Spleen (tissue), 11 donors: ENCODE results near the gene PEA15. TPM values are rescaled to one million over a fixed set of nuclear protein-coding genes. Genes with fewer than 3 reads are reported as not detected.

Experiments used
- DNase-seq: peaks from one replicate; pipeline ENCODE4 v3.0.0-alpha.2; 2020
- H3K27ac ChIP-seq, 8 donors: fragments of 200-600 bp; sonication (generic) in 7 of 8; 1 replicate in 4 of 8; 2 replicates in 4 of 8; pipeline versions ENCODE4 v1.5.0 to v1.8.0; 2016 to 2021; ENCODE audit warnings: inconsistent platforms in 4 of 8, mild to moderate bottlenecking in 4 of 8, moderate library complexity in 1 of 8
- H3K27me3 ChIP-seq, 7 donors: fragments of 200-600 bp; sonication (generic) in 6 of 7; replicated peaks in 1 of 7; 1 replicate in 4 of 7; 2 replicates in 3 of 7; pipeline versions ENCODE4 v1.5.0 to v1.8.0; 2016 to 2021; ENCODE audit warnings: inconsistent platforms in 3 of 7, mild to moderate bottlenecking in 1 of 7
- H3K36me3 ChIP-seq, 6 donors: fragments of 200-600 bp; sonication (generic) in 5 of 6; 1 replicate in 4 of 6; 2 replicates in 2 of 6; pipeline versions ENCODE4 v1.5.0 to v1.8.0; 2016 to 2021; ENCODE audit warnings: inconsistent platforms in 2 of 6
- H3K4me1 ChIP-seq, 6 donors: fragments of 200-600 bp; sonication (generic) in 5 of 6; 1 replicate in 3 of 6; 2 replicates in 3 of 6; pipeline versions ENCODE4 v1.5.0 to v1.8.0; 2016 to 2021; ENCODE audit warnings: inconsistent platforms in 3 of 6
- H3K4me3 ChIP-seq, 8 donors: fragments of 200-600 bp; sonication (generic) in 7 of 8; 1 replicate in 4 of 8; 2 replicates in 4 of 8; pipeline versions ENCODE4 v1.5.0 to v1.8.0; 2016 to 2021; ENCODE audit warnings: inconsistent platforms in 4 of 8, mild to moderate bottlenecking in 4 of 8, moderate library complexity in 2 of 8
- H3K9me3 ChIP-seq, 8 donors: fragments of 200-600 bp; sonication (generic) in 7 of 8; 1 replicate in 4 of 8; 2 replicates in 4 of 8; pipeline versions ENCODE4 v1.5.0 to v1.8.0; 2016 to 2021; ENCODE audit warnings: inconsistent platforms in 4 of 8
- POLR2A ChIP-seq, 3 donors: fragments of 450-650 bp; IDR thresholded peaks; one replicate each; pipeline ENCODE4 v1.5.1; 2017; ENCODE audit warnings: antibody characterized with exemption in 3 of 3, mild to moderate bottlenecking in 1 of 3
- POLR2AphosphoS5 ChIP-seq, 3 donors: sonication (generic); formaldehyde crosslinking; IDR thresholded peaks; one replicate each; pipeline ENCODE4 v1.5.1; 2017; ENCODE audit warnings: antibody characterized with exemption in 3 of 3
- WGBS, 5 donors: extraction: QIAGEN DNeasy Blood & Tissue Kit in 3 of 5; methylation state at CpG; one replicate each; pipeline versions ENCODE4 v1.1.5 to v1.1.7; 2013 to 2018; 5-methylcytosine and 5-hydroxymethylcytosine counted together
- intact Hi-C: fragments of 100-400 bp; cut with DNase I; formaldehyde crosslinking; loops from one replicate; pipeline ENCODE4 v1.15.0; 2023; ENCODE audit warnings: low total_unique reads
- polyA plus RNA-seq, 3 donors: library from polyadenylated mRNA; stranded (reverse); fragments of 200-250 nt; gene quantifications; one replicate each; pipeline ENCODE4 v1.2.1, GENCODE V29; 2013
- total RNA-seq, 7 donors: library from RNA; depleted of rRNA in 3 of 7; stranded (reverse); fragments of >200 nt in 3 of 7; fragmentation: NEBNext Ultra II Directional in 4 of 7; extraction: Animal tissue kit (Norgen Biotek cat#: 25700) in 4 of 7; gene quantifications; one replicate each; pipeline versions ENCODE4 v1.1.0 to v1.2.1, GENCODE V29; 2016 to 2021
- TF ChIP-seq, protein P1 (sequence below), 11 experiments: fragments of 200-600 bp in 7 of 11; fragments of 450-650 bp in 4 of 11; sonication (generic) in 4 of 11; IDR thresholded peaks in 8 of 11; conservative IDR thresholded peaks in 3 of 11; 1 replicate in 7 of 11; 2 replicates in 4 of 11; pipeline versions ENCODE4 v1.4.0 to v1.8.0; 2016 to 2021; ENCODE audit warnings: antibody characterized with exemption in 11 of 11, inconsistent platforms in 4 of 11, mild to moderate bottlenecking in 1 of 11
- donor health status: healthy with polysubstance abuse.
- donor health status: DM: no; HTN: no; CAD: no; lungs with moderate emphysema.
- donor health status: DM: no; HTN: no; CAD: no.
- donor health status: Bipolar disorder and iron deficiency.
- donor health status: healthy.
- donor health status: DM: no; HTN: no; CAD: no.
- donor health status: DM: yes; HTN: yes; CAD: no.

PEA15 gene
- total and polyA plus RNA-seq, 10 donors, result 73.4 to 167 (median 106) TPM

DNA sequence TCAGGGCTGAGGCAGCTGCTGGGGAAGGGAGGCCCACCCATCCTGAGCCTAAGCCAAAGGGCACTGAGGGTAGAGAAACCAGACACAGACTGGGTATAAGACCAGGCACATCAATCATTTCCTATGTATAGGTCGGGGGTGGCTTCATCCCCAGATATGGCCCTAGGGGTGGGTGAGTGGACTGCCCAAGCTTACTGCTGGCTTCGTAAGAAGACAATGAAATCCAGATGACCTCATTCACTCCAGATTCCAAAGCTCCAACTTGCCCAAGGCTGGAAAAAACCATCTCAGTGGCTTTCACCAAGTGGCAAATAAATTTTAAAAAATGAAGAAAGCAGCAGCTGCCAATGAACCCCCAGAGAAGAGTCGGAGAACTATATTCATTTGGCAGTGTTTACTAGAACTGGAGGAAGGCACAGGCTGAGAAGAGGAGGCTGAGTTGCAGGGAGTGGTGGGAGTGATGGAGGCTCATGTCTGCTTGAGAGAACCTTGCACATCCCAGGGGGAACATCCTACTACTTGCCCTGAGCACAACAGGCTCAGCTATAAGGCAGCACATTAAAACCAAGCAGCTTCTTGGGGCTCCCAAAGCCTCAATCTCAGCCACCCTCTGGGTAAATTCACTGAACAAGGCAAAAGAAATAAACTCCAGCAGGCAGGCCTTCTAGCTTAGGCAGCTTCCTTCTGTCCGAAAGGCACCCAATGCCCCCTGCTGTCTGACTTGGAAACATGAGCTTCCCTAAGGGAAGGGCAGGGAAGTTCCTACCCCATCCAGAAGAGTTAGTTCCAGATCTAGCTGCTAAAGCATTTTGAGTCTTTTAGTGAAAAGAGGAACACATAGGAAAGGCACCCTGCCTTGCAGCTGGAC is 14.1 kb downstream of the PEA15 start:
- Histone ChIP-seq H3K27me3 (no peaks in the 10 kb centered on the region), H3K9me3 (no peaks in the 10 kb centered on the region), H3K4me1 (peaks cover 13 to 64% (median 28%) of the 10 kb centered on the region in 6 donors), H3K4me3 (no peak overlapping the region), H3K27ac (peak overlapping the region; percentile 10 to 74 (median 53)), H3K36me3 (peaks cover 4 to 100% (median 94%) of the 10 kb centered on the region in 6 donors)
- intact Hi-C loops, result no loop called here
- TF ChIP-seq, protein P1, sequence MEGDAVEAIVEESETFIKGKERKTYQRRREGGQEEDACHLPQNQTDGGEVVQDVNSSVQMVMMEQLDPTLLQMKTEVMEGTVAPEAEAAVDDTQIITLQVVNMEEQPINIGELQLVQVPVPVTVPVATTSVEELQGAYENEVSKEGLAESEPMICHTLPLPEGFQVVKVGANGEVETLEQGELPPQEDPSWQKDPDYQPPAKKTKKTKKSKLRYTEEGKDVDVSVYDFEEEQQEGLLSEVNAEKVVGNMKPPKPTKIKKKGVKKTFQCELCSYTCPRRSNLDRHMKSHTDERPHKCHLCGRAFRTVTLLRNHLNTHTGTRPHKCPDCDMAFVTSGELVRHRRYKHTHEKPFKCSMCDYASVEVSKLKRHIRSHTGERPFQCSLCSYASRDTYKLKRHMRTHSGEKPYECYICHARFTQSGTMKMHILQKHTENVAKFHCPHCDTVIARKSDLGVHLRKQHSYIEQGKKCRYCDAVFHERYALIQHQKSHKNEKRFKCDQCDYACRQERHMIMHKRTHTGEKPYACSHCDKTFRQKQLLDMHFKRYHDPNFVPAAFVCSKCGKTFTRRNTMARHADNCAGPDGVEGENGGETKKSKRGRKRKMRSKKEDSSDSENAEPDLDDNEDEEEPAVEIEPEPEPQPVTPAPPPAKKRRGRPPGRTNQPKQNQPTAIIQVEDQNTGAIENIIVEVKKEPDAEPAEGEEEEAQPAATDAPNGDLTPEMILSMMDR (IDR thresholded peaks at IDR 0.05 in 8 of 11, conservative IDR thresholded peaks at IDR 0.05 in 3 of 11), result peak in 9 of 11 experiments; percentile 10 to 67 (median 56)
- TF ChIP-seq POLR2AphosphoS5 (IDR thresholded peaks at IDR 0.05), result no peak
- TF ChIP-seq POLR2A (IDR thresholded peaks at IDR 0.05), result no peak
- 61 to 81% (median 73%) methylated on average over 4 of the region's 4 CpGs for WGBS, 5 donors
- no peak for DNase-seq

DNA sequence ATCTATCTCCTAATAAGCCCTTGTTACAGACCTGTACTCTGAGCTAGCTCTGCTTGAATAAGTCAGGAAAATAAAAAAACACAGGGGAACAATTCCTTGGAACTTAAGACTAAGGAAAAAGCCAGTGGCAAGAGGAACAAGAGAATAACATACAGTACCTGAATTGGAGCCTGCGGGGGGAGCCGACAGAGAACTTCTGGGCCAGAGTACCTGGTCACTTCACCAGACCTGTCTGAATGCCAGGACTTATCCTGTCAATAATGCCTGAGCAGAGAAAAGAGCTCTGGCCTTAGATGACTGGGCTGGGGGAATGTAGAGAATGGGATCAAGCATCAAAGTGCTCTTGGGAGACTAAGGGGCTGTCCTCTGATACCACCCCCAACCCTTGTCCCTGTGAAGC is 15.1 kb downstream of the PEA15 start:
- Histone ChIP-seq H3K4me3 (no peak overlapping the region), H3K36me3 (peaks cover 8 to 100% (median 94%) of the 10 kb centered on the region in 6 donors), H3K4me1 (peaks cover 13 to 56% (median 24%) of the 10 kb centered on the region in 6 donors), H3K9me3 (no peaks in the 10 kb centered on the region), H3K27ac (peak overlapping the region in 2 of 8 donors; percentile 61 to 74), H3K27me3 (no peaks in the 10 kb centered on the region)
- intact Hi-C loops, result no loop called here
- TF ChIP-seq, protein P1 (IDR thresholded peaks at IDR 0.05 in 8 of 11, conservative IDR thresholded peaks at IDR 0.05 in 3 of 11), result no peak
- TF ChIP-seq POLR2AphosphoS5 (IDR thresholded peaks at IDR 0.05), result no peak
- no peak for TF ChIP-seq POLR2A (IDR thresholded peaks at IDR 0.05)
- no peak for DNase-seq
- WGBS, 5 donors, result 91 to 98% (median 95%) methylated on average over 2 of the region's 2 CpGs

DNA sequence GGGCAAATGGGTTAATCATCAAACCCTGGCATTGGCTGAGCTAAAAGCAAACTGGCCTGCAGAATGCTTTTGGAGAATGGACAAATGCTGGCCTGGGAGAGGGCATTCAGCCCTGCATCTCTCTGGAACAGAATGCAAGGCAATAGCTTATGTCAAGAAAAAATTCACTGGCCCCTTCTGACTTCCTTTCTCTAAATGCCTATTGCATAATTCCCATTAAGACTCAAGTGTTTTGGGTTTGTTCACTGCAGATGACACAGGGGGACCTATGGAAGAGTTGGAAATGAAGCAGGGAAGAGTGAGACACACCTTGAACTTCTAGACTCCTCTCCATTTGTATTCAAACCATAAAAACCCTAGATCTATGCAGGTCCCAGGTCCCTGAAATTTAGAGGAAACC is 15.9 kb downstream of the PEA15 start:
- intact Hi-C loops, result no loop called here
- H3K4me1 ChIP-seq, result peaks cover 13 to 48% (median 24%) of the 10 kb centered on the region in 6 donors
- peaks cover 8 to 100% (median 94%) of the 10 kb centered on the region in 6 donors for H3K36me3 ChIP-seq
- peak overlapping the region in 2 of 8 donors; percentile 9 to 11 for H3K27ac ChIP-seq
- no peak overlapping the region for H3K4me3 ChIP-seq
- H3K9me3 ChIP-seq, result no peaks in the 10 kb centered on the region
- TF ChIP-seq, protein P1 (IDR thresholded peaks at IDR 0.05 in 8 of 11, conservative IDR thresholded peaks at IDR 0.05 in 3 of 11), result no peak
- TF ChIP-seq POLR2A (IDR thresholded peaks at IDR 0.05), result no peak
- TF ChIP-seq POLR2AphosphoS5 (IDR thresholded peaks at IDR 0.05), result no peak
- no peak for DNase-seq
- H3K27me3 ChIP-seq, result no peaks in the 10 kb centered on the region

DNA sequence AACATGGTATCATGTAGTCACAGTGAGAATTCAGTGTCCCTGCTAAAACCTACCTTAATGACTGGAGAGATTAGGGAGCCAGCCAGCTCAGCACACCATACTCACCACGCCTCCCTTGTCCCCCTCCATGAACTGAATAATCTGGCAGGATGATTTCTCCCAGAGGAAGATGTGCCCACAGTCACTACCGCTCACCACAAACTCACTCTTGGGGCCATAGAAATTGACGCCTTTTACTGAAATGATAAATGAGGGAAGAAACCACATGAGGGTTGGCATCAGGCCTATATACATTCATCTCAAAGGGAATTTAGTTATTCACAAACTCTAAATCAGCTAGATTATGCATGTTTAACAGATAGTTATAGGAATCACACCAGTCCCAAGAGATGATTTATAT is 17.4 kb downstream of the PEA15 start:
- H3K4me3 ChIP-seq, result no peak overlapping the region
- intact Hi-C loops, result no loop called here
- H3K9me3 ChIP-seq, result no peaks in the 10 kb centered on the region
- peaks cover 13 to 37% (median 22%) of the 10 kb centered on the region in 6 donors for H3K4me1 ChIP-seq
- peaks cover 6 to 100% (median 93%) of the 10 kb centered on the region in 6 donors for H3K36me3 ChIP-seq
- no peaks in the 10 kb centered on the region for H3K27me3 ChIP-seq
- WGBS, 5 donors, result 84 to 94% (median 91%) methylated on average over 3 of the region's 3 CpGs
- TF ChIP-seq, protein P1 (IDR thresholded peaks at IDR 0.05 in 8 of 11, conservative IDR thresholded peaks at IDR 0.05 in 3 of 11), result no peak
- TF ChIP-seq POLR2AphosphoS5 (IDR thresholded peaks at IDR 0.05), result no peak
- no peak for TF ChIP-seq POLR2A (IDR thresholded peaks at IDR 0.05)
- H3K27ac ChIP-seq, result no peak overlapping the region
- DNase-seq, result no peak
